SU-DHL-6 (cell line): Measurements from ENCODE around the gene SLC9A3.

Experiments used
- H2AFZ ChIP-seq: fragments of 200-600 bp; sonication (generic); 2 replicates; pipeline ENCODE4 v1.6.1; 2014; ENCODE audit warnings: low read depth, mild to moderate bottlenecking, moderate library complexity, mixed read lengths, antibody characterized with exemption, low read length; ENCODE audit not compliant: severe bottlenecking
- H3F3A ChIP-seq: fragments of 200-600 bp; shearing (Covaris generic); 2 replicates; pipeline ENCODE4 v1.6.0; 2016; ENCODE audit warnings: antibody characterized with exemption, mild to moderate bottlenecking; ENCODE audit not compliant: insufficient read depth
- H3K27ac ChIP-seq: fragments of 200-600 bp; sonication (generic); 2 replicates; pipeline ENCODE4 v1.5.1; 2016; ENCODE audit warnings: low read depth, mild to moderate bottlenecking, low read length, moderate library complexity, mixed read lengths
- H3K27me3 ChIP-seq: fragments of 200-600 bp; sonication (generic), shearing (Covaris generic); 2 replicates; pipeline ENCODE4 v1.6.0; 2014; ENCODE audit warnings: mild to moderate bottlenecking, low read length
- H3K36me3 ChIP-seq: fragments of 200-600 bp; sonication (generic); 2 replicates; pipeline ENCODE4 v1.6.1; 2014; ENCODE audit warnings: mild to moderate bottlenecking, low read length, mixed read lengths
- H3K4me2 ChIP-seq: fragments of 300-600, 200-600 bp; shearing (Covaris generic), sonication (generic); 2 replicates; pipeline ENCODE4 v1.6.0; 2014; ENCODE audit warnings: low read length, low read depth, mild to moderate bottlenecking; ENCODE audit not compliant: poor library complexity, severe bottlenecking
- H3K4me3 ChIP-seq: fragments of 200-600 bp; sonication (generic); 2 replicates; pipeline ENCODE4 v1.5.1; 2014; ENCODE audit warnings: antibody characterized with exemption, low read length, mild to moderate bottlenecking, mixed read lengths; ENCODE audit not compliant: insufficient read depth, poor library complexity, severe bottlenecking
- H3K79me2 ChIP-seq: fragments of 200-600 bp; sonication (generic); 2 replicates; pipeline ENCODE4 v1.6.1; 2014; ENCODE audit warnings: mild to moderate bottlenecking, low read length, moderate library complexity; ENCODE audit not compliant: insufficient read depth
- H3K9ac ChIP-seq: fragments of 200-600 bp; sonication (generic); 2 replicates; pipeline ENCODE4 v1.7.0; 2014; ENCODE audit warnings: mild to moderate bottlenecking, low read length
- H3K9me2 ChIP-seq: fragments of 200-600 bp; sonication (generic); replicated peaks from 2 replicates; pipeline ENCODE4 v1.6.1; 2014; ENCODE audit warnings: low read length; ENCODE audit not compliant: insufficient read depth
- H3K9me3 ChIP-seq: fragments of 200-600 bp; sonication (generic); 2 replicates; pipeline ENCODE4 v1.6.1; 2014; ENCODE audit warnings: low read length, mixed read lengths; ENCODE audit not compliant: insufficient read depth
- H4K20me1 ChIP-seq: fragments of 200-600 bp; sonication (generic); 2 replicates; pipeline ENCODE4 v1.6.1; 2014; ENCODE audit warnings: low read depth, mild to moderate bottlenecking, antibody characterized with exemption, low read length, moderate library complexity, mixed read lengths
- EZH2phosphoT487 ChIP-seq: fragments of 200-600 bp; sonication (generic), shearing (Covaris generic); conservative IDR thresholded peaks from 2 replicates; pipeline ENCODE4 v1.6.1; 2018; ENCODE audit warnings: mild to moderate bottlenecking, antibody characterized with exemption, low read length, moderate library complexity, mixed read lengths
- TF ChIP-seq, protein P1 (sequence below): fragments of 200-600 bp; sonication (generic); IDR thresholded peaks from one replicate; pipeline ENCODE4 v1.5.1; 2017; ENCODE audit warnings: antibody characterized with exemption, mild to moderate bottlenecking, low read length, moderate library complexity; ENCODE audit not compliant: insufficient read depth, poor library complexity, severe bottlenecking

Gene SLC9A3

DNA sequence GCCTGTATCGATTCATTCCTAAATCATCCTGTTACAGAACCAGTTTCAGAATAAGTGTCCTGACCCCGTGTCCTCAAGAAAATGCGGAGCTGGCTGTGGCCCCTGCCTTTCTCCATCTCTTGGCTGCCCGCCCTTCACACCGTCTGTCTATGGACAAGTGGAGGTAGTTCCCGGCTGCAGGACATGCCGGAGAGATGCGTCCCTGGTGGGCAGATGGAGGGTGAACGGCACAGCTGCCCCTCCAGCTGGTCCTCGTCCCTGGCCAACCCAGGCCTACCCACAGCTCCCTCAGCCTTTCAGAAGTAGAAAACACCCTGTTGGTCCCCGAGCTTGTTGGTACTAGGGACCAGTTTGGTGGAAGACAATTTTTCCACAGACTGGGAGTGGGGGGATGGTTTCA, 96.0 kb downstream of the SLC9A3 start:
- no peak overlapping the region for H2AFZ ChIP-seq
- no peak overlapping the region for H3K4me2 ChIP-seq
- no peak overlapping the region for H3K9ac ChIP-seq
- H3K4me3 ChIP-seq = no peak overlapping the region
- no peaks in the 10 kb centered on the region for H3K9me2 ChIP-seq
- H3K27me3 ChIP-seq = no peaks in the 10 kb centered on the region
- peaks cover 4% of the 10 kb centered on the region; the same call in 1 of the 2 replicates for H3F3A ChIP-seq
- no peaks in the 10 kb centered on the region for H4K20me1 ChIP-seq
- no peak for TF ChIP-seq EZH2phosphoT487
- TF ChIP-seq, protein P1, sequence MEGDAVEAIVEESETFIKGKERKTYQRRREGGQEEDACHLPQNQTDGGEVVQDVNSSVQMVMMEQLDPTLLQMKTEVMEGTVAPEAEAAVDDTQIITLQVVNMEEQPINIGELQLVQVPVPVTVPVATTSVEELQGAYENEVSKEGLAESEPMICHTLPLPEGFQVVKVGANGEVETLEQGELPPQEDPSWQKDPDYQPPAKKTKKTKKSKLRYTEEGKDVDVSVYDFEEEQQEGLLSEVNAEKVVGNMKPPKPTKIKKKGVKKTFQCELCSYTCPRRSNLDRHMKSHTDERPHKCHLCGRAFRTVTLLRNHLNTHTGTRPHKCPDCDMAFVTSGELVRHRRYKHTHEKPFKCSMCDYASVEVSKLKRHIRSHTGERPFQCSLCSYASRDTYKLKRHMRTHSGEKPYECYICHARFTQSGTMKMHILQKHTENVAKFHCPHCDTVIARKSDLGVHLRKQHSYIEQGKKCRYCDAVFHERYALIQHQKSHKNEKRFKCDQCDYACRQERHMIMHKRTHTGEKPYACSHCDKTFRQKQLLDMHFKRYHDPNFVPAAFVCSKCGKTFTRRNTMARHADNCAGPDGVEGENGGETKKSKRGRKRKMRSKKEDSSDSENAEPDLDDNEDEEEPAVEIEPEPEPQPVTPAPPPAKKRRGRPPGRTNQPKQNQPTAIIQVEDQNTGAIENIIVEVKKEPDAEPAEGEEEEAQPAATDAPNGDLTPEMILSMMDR = no peak
- H3K36me3 ChIP-seq = no peaks in the 10 kb centered on the region
- no peaks in the 10 kb centered on the region for H3K79me2 ChIP-seq
- H3K9me3 ChIP-seq = no peaks in the 10 kb centered on the region
- no peak overlapping the region for H3K27ac ChIP-seq

DNA sequence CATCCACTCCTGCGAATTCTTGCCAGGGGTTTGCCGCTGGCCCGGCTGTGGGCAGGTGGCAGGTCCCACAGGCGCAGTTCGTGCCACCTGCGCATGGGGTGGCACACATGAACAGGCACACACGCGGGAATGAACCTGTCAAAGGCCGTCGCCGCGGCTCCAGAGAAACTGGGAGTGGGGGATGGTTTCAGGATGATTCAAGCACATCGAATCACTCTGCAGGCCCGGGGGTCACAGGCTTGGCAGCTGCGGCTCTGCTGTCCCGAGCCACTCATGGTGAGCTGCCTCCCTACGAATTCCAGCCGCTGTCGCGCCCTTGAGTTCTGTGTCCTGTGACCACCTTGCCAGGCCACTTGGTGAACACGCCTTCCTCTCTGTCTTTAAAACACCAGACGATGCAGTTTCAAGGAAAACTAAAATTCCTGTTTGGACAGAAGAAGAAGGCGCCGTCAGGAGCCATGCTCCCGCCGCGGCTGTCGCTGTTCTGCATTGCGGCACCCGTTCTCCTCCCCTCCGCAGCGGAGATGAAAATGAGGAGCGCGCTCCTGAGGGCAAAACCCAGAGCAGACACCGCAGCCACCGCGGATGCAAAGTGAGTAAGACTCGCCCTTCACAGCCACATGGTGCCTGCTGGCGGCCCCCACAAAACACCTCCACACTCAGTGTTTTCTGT, 96.7 kb downstream of the SLC9A3 start:
- no peaks in the 10 kb centered on the region for H3K79me2 ChIP-seq
- H3K4me2 ChIP-seq = no peak overlapping the region
- H4K20me1 ChIP-seq = no peaks in the 10 kb centered on the region
- peaks cover 4% of the 10 kb centered on the region; the same call in 1 of the 2 replicates for H3F3A ChIP-seq
- H3K27ac ChIP-seq = no peak overlapping the region
- H3K36me3 ChIP-seq = no peaks in the 10 kb centered on the region
- H3K9me2 ChIP-seq = no peaks in the 10 kb centered on the region
- no peak for TF ChIP-seq EZH2phosphoT487
- TF ChIP-seq, protein P1 = no peak
- no peak overlapping the region for H3K9ac ChIP-seq
- no peaks in the 10 kb centered on the region for H3K27me3 ChIP-seq
- H3K9me3 ChIP-seq = no peaks in the 10 kb centered on the region
- no peak overlapping the region for H3K4me3 ChIP-seq
- no peak overlapping the region for H2AFZ ChIP-seq

DNA sequence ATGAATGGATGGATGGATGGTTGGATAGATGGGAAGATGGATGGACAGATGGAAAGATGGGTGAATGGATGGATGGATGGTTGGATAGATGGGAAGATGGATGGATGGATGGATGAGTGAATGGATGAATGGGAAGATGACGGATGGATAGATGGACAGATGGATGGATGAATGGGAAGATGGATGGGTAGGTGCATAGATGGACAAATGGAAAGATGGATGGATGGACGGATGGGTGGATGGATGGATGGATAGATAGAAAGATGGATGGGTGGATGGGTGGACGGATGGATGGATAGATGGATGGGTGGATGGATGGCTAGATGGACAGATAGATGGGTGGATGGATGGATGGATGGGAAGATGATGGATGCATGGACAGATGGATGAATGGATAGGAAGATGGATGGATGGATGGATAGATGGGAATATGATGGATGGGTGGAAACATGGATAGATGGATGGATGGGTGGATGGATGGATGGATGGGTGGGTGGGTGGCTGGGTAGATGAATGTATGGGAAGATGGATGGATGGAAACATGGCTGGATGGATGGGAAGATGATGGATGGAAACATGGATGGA, 97.8 kb downstream of the SLC9A3 start:
- H3K36me3 ChIP-seq = no peaks in the 10 kb centered on the region
- no peak overlapping the region for H2AFZ ChIP-seq
- no peaks in the 10 kb centered on the region for H3K9me2 ChIP-seq
- H3K9me3 ChIP-seq = no peaks in the 10 kb centered on the region
- H3K27ac ChIP-seq = no peak overlapping the region
- peaks cover 4% of the 10 kb centered on the region; the same call in 1 of the 2 replicates for H3F3A ChIP-seq
- no peak overlapping the region for H3K4me3 ChIP-seq
- no peak overlapping the region for H3K9ac ChIP-seq
- H3K79me2 ChIP-seq = no peaks in the 10 kb centered on the region
- no peak for TF ChIP-seq EZH2phosphoT487
- TF ChIP-seq, protein P1 = no peak
- H3K4me2 ChIP-seq = no peak overlapping the region
- H4K20me1 ChIP-seq = no peaks in the 10 kb centered on the region
- H3K27me3 ChIP-seq = no peaks in the 10 kb centered on the region
